HCT116 (cell line): Measurements from ENCODE around the gene XPNPEP2. TPM values are rescaled to one million over a fixed set of nuclear protein-coding genes. Genes with fewer than 3 reads are reported as not detected.

ENCODE experiments used
- ATAC-seq: fragments of 200-7000 bp; cut with Tn5 transposase; 2 replicates; pipeline ENCODE4 v1.9.1; 2020; ENCODE audit warnings: mild to moderate bottlenecking, moderate library complexity
- BruUV-seq: library from RNA; stranded (reverse); fragments of 400-500 nt; replicated peaks from 2 replicates; lab custom pipeline; 2021; lab: Mats Ljungman, UMichigan
- CTCF ChIA-PET: fragments of 300-600 bp; sonication (Branson Sonifier 250); formaldehyde crosslinking; loops from one replicate; lab custom pipeline; 2021; ENCODE audit warnings: antibody characterized with exemption; lab: Charles Lee
- POLR2A ChIA-PET: fragments of 300-600, 350-600 bp; sonication (Branson Sonifier 250); formaldehyde crosslinking; loops from one replicate; lab custom pipeline; 2021; ENCODE audit warnings: antibody characterized with exemption; lab: Charles Lee
- RAD21 ChIA-PET, 2 experiments: fragments of 300-600 bp; sonication (Branson Sonifier 250); formaldehyde crosslinking; loops; one replicate each; lab custom pipeline; 2023; ENCODE audit warnings: low total read pairs in 2 of 2; ENCODE audit not compliant: uncharacterized antibody in 2 of 2, unreplicated experiment in 2 of 2, low non-redundant PET in 1 of 2; lab: Charles Lee
- DNase-seq: peaks from one replicate; pipeline ENCODE4 v3.0.0-alpha.2; 2010; ENCODE audit warnings: low read depth, low spot score
- H2AFZ ChIP-seq: fragments of 200-600 bp; shearing (Covaris generic), sonication (generic); 2 replicates; pipeline ENCODE4 v1.6.1; 2017; ENCODE audit warnings: low read depth, mixed run types, mixed read lengths, antibody characterized with exemption, low read length; ENCODE audit not compliant: poor library complexity, severe bottlenecking
- H3K27ac ChIP-seq: 2 replicates; pipeline ENCODE4 v1.5.1; 2012; ENCODE audit warnings: low read depth, low read length
- H3K27me3 ChIP-seq: fragments of 200-600 bp; sonication (generic); 2 replicates; pipeline ENCODE4 v1.6.1; 2016; ENCODE audit warnings: mixed run types, low read length, mixed read lengths; ENCODE audit not compliant: insufficient read depth
- H3K36me3 ChIP-seq, 2 experiments: fragments of 200-500 bp in 1 of 2; fragments of 200-600 bp in 1 of 2; sonication (Bioruptor generic) in 1 of 2; sonication (generic) in 1 of 2; 2 replicates each; pipeline versions ENCODE4 v1.5.1 to v1.6.1; 2014 to 2016; ENCODE audit warnings: low read length in 2 of 2, inconsistent platforms in 1 of 2, mixed read lengths in 1 of 2, mixed run types in 1 of 2; ENCODE audit not compliant: insufficient read depth in 2 of 2, control insufficient read depth in 1 of 2
- H3K4me1 ChIP-seq, 2 experiments: fragments of 200-600 bp in 1 of 2; sonication (generic) in 1 of 2; 2 replicates each; pipeline versions ENCODE4 v1.5.1 to v1.6.1; 2012 to 2017; ENCODE audit warnings: low read length in 2 of 2, inconsistent platforms in 1 of 2, mild to moderate bottlenecking in 1 of 2, mixed read lengths in 1 of 2, mixed run types in 1 of 2, moderate library complexity in 1 of 2; ENCODE audit not compliant: insufficient read depth in 2 of 2, control insufficient read depth in 1 of 2
- H3K4me2 ChIP-seq: fragments of 200-600 bp; sonication (generic); 2 replicates; pipeline ENCODE4 v1.6.1; 2017; ENCODE audit warnings: mixed run types, low read length, mixed read lengths
- H3K4me3 ChIP-seq, 2 experiments: fragments of 200-600 bp in 1 of 2; sonication (generic) in 1 of 2; replicated peaks in 1 of 2; 2 replicates each; pipeline ENCODE4 v1.5.1; 2011 to 2016; ENCODE audit warnings: low read length in 2 of 2, control low read depth in 1 of 2, low read depth in 1 of 2, mild to moderate bottlenecking in 1 of 2, mixed read lengths in 1 of 2, mixed run types in 1 of 2
- H3K79me2 ChIP-seq: fragments of 200-600 bp; sonication (generic); 2 replicates; pipeline ENCODE4 v1.6.1; 2017; ENCODE audit warnings: mild to moderate bottlenecking, mixed run types, low read length, moderate library complexity, mixed read lengths; ENCODE audit not compliant: insufficient read depth
- H3K9ac ChIP-seq: fragments of 200-600 bp; sonication (generic); 2 replicates; pipeline ENCODE4 v1.6.1; 2016; ENCODE audit warnings: low read length, mixed read lengths
- H3K9me2 ChIP-seq: fragments of 200-600 bp; sonication (generic), shearing (Covaris generic); 2 replicates; pipeline ENCODE4 v1.6.1; 2017; ENCODE audit warnings: mixed run types, mild to moderate bottlenecking, moderate library complexity; ENCODE audit not compliant: insufficient read depth
- H3K9me3 ChIP-seq, 2 experiments: fragments of 200-500 bp in 1 of 2; fragments of 200-600 bp in 1 of 2; sonication (Bioruptor generic) in 1 of 2; sonication (generic) in 1 of 2; 2 replicates each; pipeline ENCODE4 v1.6.1; 2014 to 2017; ENCODE audit warnings: low read length in 2 of 2, mixed read lengths in 2 of 2, inconsistent platforms in 1 of 2, low read depth in 1 of 2, mild to moderate bottlenecking in 1 of 2, mixed run types in 1 of 2, moderate library complexity in 1 of 2; ENCODE audit not compliant: control insufficient read depth in 1 of 2, insufficient read depth in 1 of 2
- H4K20me1 ChIP-seq: fragments of 200-600 bp; sonication (generic), shearing (Covaris generic); 2 replicates; pipeline ENCODE4 v1.6.1; 2017; ENCODE audit warnings: mixed run types, mild to moderate bottlenecking, moderate library complexity; ENCODE audit not compliant: insufficient read depth
- ATF3 ChIP-seq: IDR thresholded peaks from 2 replicates; pipeline ENCODE4 v1.6.1; 2012
- ELF1 ChIP-seq: IDR thresholded peaks from 2 replicates; pipeline ENCODE4 v1.6.1; 2012; ENCODE audit warnings: low read depth, borderline replicate concordance
- EZH2phosphoT487 ChIP-seq: fragments of 200-600 bp; IDR thresholded peaks from 2 replicates; pipeline ENCODE4 v1.6.1; 2018; ENCODE audit warnings: antibody characterized with exemption, borderline replicate concordance
- POLR2AphosphoS5 ChIP-seq: IDR thresholded peaks from 2 replicates; pipeline ENCODE4 v1.6.1; 2011; ENCODE audit warnings: mild to moderate bottlenecking, low read depth, low read length, moderate library complexity
- RAD21 ChIP-seq: IDR thresholded peaks from 2 replicates; pipeline ENCODE4 v1.6.1; 2012; ENCODE audit warnings: low read depth, mild to moderate bottlenecking
- SIN3A ChIP-seq: IDR thresholded peaks from 2 replicates; pipeline ENCODE4 v1.6.1; 2012; ENCODE audit warnings: low read depth
- SP1 ChIP-seq: IDR thresholded peaks from 2 replicates; pipeline ENCODE4 v1.6.1; 2012; ENCODE audit warnings: low read depth
- SRF ChIP-seq: IDR thresholded peaks from 2 replicates; pipeline ENCODE4 v1.6.1; 2012; ENCODE audit warnings: low read depth
- ZBTB33 ChIP-seq: IDR thresholded peaks from 2 replicates; pipeline ENCODE4 v1.6.1; 2011; ENCODE audit warnings: mild to moderate bottlenecking, low read length, moderate library complexity; ENCODE audit not compliant: insufficient replicate concordance; ENCODE audit errors: extremely low read depth
- intact Hi-C: fragments of 100-400 bp; cut with micrococcal nuclease; formaldehyde crosslinking; loops from 2 replicates; pipeline ENCODE4 v1.10.0; 2022
- total RNA-seq: library from RNA; stranded (reverse); gene quantifications from one replicate; pipeline ENCODE4 v1.2.1, GENCODE V29; 2021; ENCODE audit not compliant: unreplicated experiment

Gene XPNPEP2
- total RNA-seq, 1 experiment from 2014 or later = not detected

DNA sequence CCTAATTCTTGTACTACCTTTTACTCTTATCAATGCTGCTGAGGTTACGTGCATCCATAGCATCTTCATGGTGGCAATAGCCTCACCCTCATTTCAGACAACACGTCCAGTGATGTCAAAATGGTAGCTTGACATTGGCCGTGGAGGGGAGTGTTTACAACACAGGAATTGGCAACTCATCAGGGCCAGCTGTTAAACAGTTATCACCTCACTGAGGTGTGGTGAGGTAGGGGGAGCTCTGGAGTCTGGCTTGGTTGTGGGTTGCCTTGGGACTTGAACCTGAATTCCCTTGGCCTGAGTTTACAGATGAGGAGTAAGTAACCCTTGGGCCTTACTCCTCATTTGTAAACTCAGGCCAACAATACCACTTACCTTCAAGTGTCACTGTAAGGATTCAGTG is 51.4 kb downstream of the XPNPEP2 start:
- ChIA-PET CTCF (no interaction called here), POLR2A (no interaction called here), RAD21 (no interaction called here)
- no peaks in the 10 kb centered on the region for H3K9me3 ChIP-seq
- ATAC-seq = no peak
- no peaks in the 10 kb centered on the region for H3K36me3 ChIP-seq
- no peaks in the 10 kb centered on the region for H3K9me2 ChIP-seq
- H4K20me1 ChIP-seq = no peaks in the 10 kb centered on the region
- no peak overlapping the region for H3K4me3 ChIP-seq
- no peak overlapping the region for H3K27ac ChIP-seq
- H3K9ac ChIP-seq = no peak overlapping the region
- no peaks in the 10 kb centered on the region for H3K27me3 ChIP-seq
- no peak for DNase-seq
- no peaks in the 10 kb centered on the region for H3K79me2 ChIP-seq
- BruUV-seq = no TSS peak
- H3K4me2 ChIP-seq = no peak overlapping the region
- no peak for TF ChIP-seq EZH2phosphoT487
- no peaks in the 10 kb centered on the region for H3K4me1 ChIP-seq
- H2AFZ ChIP-seq = no peak overlapping the region
- intact Hi-C loops = no loop called here

DNA sequence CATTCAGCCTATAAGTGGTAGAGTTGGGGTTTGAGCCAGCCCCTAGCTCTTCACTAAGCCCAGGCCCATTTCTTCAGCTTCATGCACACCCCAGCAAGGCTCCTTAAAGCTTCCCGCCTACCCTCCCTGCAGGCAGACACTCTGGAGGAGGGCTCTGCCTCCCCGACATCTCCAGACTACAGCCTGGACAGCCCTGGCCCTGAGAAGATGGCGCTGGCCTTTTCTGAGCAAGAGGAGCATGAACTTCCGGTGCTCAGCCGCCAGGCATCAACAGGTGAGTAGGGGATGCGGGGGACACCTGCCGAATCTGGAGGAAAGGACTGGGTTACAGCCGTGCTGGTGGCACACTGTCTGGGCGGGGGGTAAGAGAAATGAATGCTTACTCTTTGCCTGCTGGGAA is 52.0 kb downstream of the XPNPEP2 start:
- no peaks in the 10 kb centered on the region for H3K36me3 ChIP-seq
- H3K4me1 ChIP-seq = no peaks in the 10 kb centered on the region
- H3K9ac ChIP-seq = no peak overlapping the region
- DNase-seq (no peak), ATAC-seq (no peak)
- H3K4me2 ChIP-seq = no peak overlapping the region
- BruUV-seq = no TSS peak
- no peak overlapping the region for H2AFZ ChIP-seq
- CTCF ChIA-PET = no interaction called here
- no peak overlapping the region for H3K4me3 ChIP-seq
- H3K9me3 ChIP-seq = no peaks in the 10 kb centered on the region
- RAD21 ChIA-PET = no interaction called here
- no peaks in the 10 kb centered on the region for H3K9me2 ChIP-seq
- POLR2A ChIA-PET = no interaction called here
- intact Hi-C loops = no loop called here
- H3K27ac ChIP-seq = no peak overlapping the region
- H3K27me3 ChIP-seq = no peaks in the 10 kb centered on the region
- H3K79me2 ChIP-seq = no peaks in the 10 kb centered on the region
- no peaks in the 10 kb centered on the region for H4K20me1 ChIP-seq
- no peak for TF ChIP-seq SRF
- no peak for TF ChIP-seq RAD21
- TF ChIP-seq SIN3A = no peak
- TF ChIP-seq ATF3 = no peak
- no peak for TF ChIP-seq ELF1
- no peak for TF ChIP-seq POLR2AphosphoS5
- no peak for TF ChIP-seq SP1
- TF ChIP-seq ZBTB33 = no peak
